Right cardiac atrium (tissue), 5 donors: ENCODE results near the gene AK2. TPM values are rescaled to one million over a fixed set of nuclear protein-coding genes. Genes with fewer than 3 reads are reported as not detected.
"Not testable (repeated sequence)": the region's sequence is repeated elsewhere in the genome, so short reads cannot be mapped to it uniquely, and the experiment has no call there.

Experiments used
- ATAC-seq, 2 donors: fragments of 200-7000 bp; cut with Tn5 transposase; one replicate each; pipeline versions ENCODE4 v1.8.0 to v1.9.1; 2020; ENCODE audit warnings: moderate library complexity in 2 of 2, mild to moderate bottlenecking in 1 of 2
- DNase-seq, 3 donors: peaks; one replicate each; pipeline ENCODE4 v3.0.0-alpha.2; 2020
- H3K27ac ChIP-seq: one replicate; pipeline ENCODE4 v1.5.1; 2013; ENCODE audit warnings: mild to moderate bottlenecking, low read length, control low read depth, moderate library complexity
- H3K27me3 ChIP-seq: one replicate; pipeline ENCODE4 v1.6.1; 2013; ENCODE audit not compliant: control insufficient read depth, insufficient read depth
- H3K4me1 ChIP-seq: one replicate; pipeline ENCODE4 v1.6.1; 2013; ENCODE audit warnings: low read length; ENCODE audit not compliant: control insufficient read depth, insufficient read depth
- H3K4me3 ChIP-seq: one replicate; pipeline ENCODE4 v1.5.1; 2013; ENCODE audit warnings: low read length, control low read depth
- H3K9me3 ChIP-seq: one replicate; pipeline ENCODE4 v1.6.1; 2013; ENCODE audit warnings: low read length; ENCODE audit not compliant: control insufficient read depth
- WGBS: extraction: QIAGEN DNeasy Blood & Tissue Kit; methylation state at CpG from one replicate; pipeline ENCODE4 v1.1.7; 2013; 5-methylcytosine and 5-hydroxymethylcytosine counted together
- intact Hi-C, 4 donors: fragments of 100-400 bp; cut with DNase I; formaldehyde crosslinking; loops; one replicate each; pipeline versions ENCODE4 v1.11.0 to v1.14.0; 2022 to 2023
- polyA plus RNA-seq: library from polyadenylated mRNA; stranded (reverse); fragments of 200-250 nt; gene quantifications from one replicate; pipeline ENCODE4 v1.2.3, GENCODE V29; 2013
- total RNA-seq, 4 donors: library from RNA; stranded (reverse); fragmentation: NEBNext Ultra II Directional; extraction: Animal tissue kit (Norgen Biotek cat#: 25700); gene quantifications; one replicate each; pipeline ENCODE4 v1.2.1, GENCODE V29; 2021
- donor health status: healthy with polysubstance abuse.
- donor health status: DM: no; HTN: yes; CAD: no.
- donor health status: DM: no; HTN: no; CAD: no.
- donor health status: DM: no; HTN: yes; CAD: no; lungs with severe emphysema.
- donor health status: DM: yes; HTN: yes; CAD: no.

Gene AK2
- total and polyA plus RNA-seq, 5 donors: 114 to 149 (median 137) TPM

DNA sequence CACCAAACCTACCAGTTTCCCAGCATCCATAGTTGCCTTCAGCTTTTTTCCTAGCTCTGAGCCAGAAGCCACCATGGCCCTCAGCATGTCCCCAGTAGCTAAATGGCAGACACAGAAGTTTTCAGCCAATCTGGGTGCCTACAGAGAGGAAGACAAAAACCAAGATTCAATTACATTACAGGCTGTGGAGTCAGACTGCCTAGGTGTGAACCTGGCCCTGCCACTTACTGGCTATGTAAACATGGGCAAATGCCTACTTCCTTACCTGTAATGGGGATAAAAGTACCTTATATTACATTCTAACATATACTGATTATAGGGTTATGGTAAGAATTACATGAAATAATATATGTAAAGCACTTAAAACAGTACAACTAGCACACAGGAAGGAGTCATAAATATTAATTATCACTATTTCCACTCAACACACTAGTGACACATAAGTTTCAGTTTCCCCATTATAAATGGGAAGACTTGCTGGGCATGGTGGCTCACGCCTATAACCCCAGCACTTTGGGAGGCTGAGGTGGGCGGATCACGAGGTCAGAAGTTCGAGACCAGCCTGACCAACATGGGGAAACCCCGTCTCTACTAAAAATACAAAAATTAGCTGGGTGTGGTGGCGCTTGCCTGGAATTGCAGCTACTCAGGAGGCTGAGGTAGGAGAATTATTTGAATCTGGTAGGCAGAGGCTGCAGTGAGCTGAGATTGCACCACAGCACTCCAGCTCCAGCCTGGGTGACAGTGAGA lies 12.1 kb downstream of the AK2 start:
- intact Hi-C loops, H3K27ac ChIP-seq, H3K27me3 ChIP-seq, H3K4me3 ChIP-seq, H3K9me3 ChIP-seq, H3K4me1 ChIP-seq, ATAC-seq, DNase-seq: not testable (repeated sequence)
- 92% methylated on average over 6 of the region's 6 CpGs for WGBS

- peaks cover 2% of the 10 kb centered on the region for H3K4me1 ChIP-seq
- no peaks in the 10 kb centered on the region for H3K27me3 ChIP-seq
- no peak overlapping the region for H3K27ac ChIP-seq
- ATAC-seq (no peak), DNase-seq (no peak)
- intact Hi-C loops: no loop called here
- no peaks in the 10 kb centered on the region for H3K9me3 ChIP-seq
- no peak overlapping the region for H3K4me3 ChIP-seq
Measured at GRCh38 chr1:33022650-33023200, 14.0 kb downstream of the AK2 start.

- ATAC-seq (no peak), DNase-seq (no peak)
- Histone ChIP-seq H3K4me1 (peaks cover 2% of the 10 kb centered on the region), H3K27ac (no peak overlapping the region), H3K9me3 (no peaks in the 10 kb centered on the region), H3K27me3 (no peaks in the 10 kb centered on the region), H3K4me3 (no peak overlapping the region)
- 70% methylated on average over 4 of the region's 4 CpGs for WGBS
- intact Hi-C loops: no loop called here
Measured at GRCh38 chr1:33021567-33022431, 14.9 kb downstream of the AK2 start.

DNA sequence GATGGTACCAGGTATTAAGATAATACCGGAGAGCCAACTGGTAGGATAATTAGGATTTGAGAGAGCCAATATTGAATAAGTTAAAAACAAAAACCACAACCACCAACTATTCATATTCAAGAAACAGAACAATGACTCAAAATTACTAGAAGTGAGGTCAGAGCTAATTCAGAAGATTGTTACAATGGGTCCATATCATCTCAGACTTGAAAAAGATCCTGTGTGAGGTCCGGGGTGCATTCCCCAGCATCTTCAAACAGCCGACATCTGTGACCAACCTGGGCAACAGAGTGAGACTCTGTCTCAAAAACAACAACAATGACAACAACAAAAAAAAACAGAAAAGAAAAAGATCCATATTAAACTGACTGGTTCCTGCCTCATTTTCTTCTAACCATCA lies 18.6 kb downstream of the AK2 start:
- Histone ChIP-seq H3K4me1 (peaks cover 2% of the 10 kb centered on the region), H3K9me3 (no peaks in the 10 kb centered on the region), H3K27ac (no peak overlapping the region), H3K4me3 (no peak overlapping the region), H3K27me3 (no peaks in the 10 kb centered on the region)
- intact Hi-C loops: no loop called here
- DNase-seq (no peak), ATAC-seq (no peak)
- WGBS: 91% methylated on average over 3 of the region's 3 CpGs

DNA sequence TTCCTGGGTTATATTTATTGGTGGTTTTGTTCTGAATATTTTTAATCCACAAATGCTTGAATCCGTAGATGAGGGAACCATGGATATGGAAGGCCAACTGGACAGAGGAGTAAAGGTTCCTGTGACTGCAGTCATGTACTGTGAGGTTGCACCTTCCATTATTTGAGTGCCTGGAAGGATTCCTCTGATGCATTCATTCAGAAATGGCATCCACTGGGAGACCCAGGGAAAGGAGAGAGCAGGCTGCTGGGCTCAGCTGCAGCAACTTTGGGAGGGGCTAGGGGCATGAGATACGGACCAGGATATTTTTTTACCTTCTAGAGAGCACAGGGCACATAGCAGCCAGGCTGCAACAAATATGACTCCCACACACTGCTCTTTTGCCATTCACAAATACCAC lies 19.5 kb downstream of the AK2 start:
- 91% methylated on average over 2 of the region's 2 CpGs for WGBS
- intact Hi-C loops: no loop called here

GRCh38 chr1:33015216-33015615 lies 21.5 kb downstream of the AK2 start:
- Histone ChIP-seq H3K27me3 (no peaks in the 10 kb centered on the region), H3K27ac (no peak overlapping the region), H3K9me3 (no peaks in the 10 kb centered on the region), H3K4me1 (peaks cover 4% of the 10 kb centered on the region), H3K4me3 (no peak overlapping the region)
- intact Hi-C loops: no loop called here
- peak in 1 of 2 donors; percentile 49 for ATAC-seq
- DNase-seq: peak in 1 of 3 donors; percentile 61
- WGBS: 71% methylated on average over 2 of the region's 2 CpGs

More for the DNA sequence above, 19.5 kb downstream of the AK2 start:
- H3K27ac ChIP-seq: no peak overlapping the region
- ATAC-seq: no peak
- no peak overlapping the region for H3K4me3 ChIP-seq
- no peaks in the 10 kb centered on the region for H3K9me3 ChIP-seq
- DNase-seq: no peak
- peaks cover 2% of the 10 kb centered on the region for H3K4me1 ChIP-seq
- no peaks in the 10 kb centered on the region for H3K27me3 ChIP-seq

DNA sequence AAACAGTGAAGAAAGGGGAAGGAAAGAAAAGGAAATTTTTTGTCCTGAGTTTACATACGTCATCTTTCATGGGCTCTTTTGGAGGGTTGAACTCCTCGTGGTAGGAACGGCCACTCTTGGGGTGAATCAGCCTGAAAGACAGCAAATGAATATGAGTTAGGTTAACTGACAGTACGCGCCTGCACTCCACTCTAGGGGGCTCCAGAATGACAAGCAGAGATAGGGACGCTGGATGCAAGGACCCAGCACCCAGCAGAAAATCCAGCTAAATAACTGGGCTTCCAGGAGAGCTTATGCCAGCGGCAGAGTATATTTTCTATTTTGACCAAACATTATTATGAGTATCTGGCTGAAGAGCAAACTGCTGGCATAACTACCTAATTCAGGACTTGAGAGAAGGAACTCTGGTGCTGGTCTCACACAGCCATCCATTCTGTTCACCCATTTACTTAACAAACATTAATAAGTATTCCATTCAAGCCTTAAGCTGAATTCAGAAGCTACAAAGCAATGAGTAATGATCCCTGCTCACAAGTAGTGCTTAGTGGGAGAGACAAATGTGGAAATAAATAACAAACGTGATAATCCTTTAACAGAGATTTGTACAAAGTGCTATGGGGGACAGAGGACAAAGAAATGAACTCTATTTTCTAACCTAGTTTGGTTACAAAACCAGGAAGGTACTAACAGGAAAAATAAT lies 22.1 kb downstream of the AK2 start:
- Histone ChIP-seq H3K27ac (no peak overlapping the region), H3K27me3 (no peaks in the 10 kb centered on the region), H3K4me1 (peaks cover 5% of the 10 kb centered on the region), H3K4me3 (no peak overlapping the region), H3K9me3 (no peaks in the 10 kb centered on the region)
- ATAC-seq: no peak
- intact Hi-C loops: no loop called here
- no peak for DNase-seq
- WGBS: 85% methylated on average over 8 of the region's 8 CpGs

DNA sequence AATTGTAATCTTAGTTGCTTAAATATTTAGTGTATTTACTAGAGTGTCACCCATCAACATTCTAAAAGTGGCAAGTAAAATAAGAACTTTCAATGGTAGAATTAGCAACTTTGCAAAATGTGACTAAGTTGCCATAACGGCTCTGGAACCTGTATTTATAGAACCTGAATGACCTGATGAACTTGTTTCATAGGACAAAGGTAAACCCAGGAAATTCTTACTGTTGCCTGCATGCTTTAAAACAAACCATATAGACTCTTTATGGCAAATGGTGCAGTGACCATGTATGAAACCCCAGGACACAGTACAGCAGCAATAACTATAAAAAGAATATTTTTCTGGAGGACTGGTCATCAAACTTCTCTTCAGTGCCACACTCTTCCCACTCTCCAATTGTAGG lies 22.9 kb downstream of the AK2 start:
- H3K9me3 ChIP-seq: no peaks in the 10 kb centered on the region
- peaks cover 9% of the 10 kb centered on the region for H3K4me1 ChIP-seq
- H3K27ac ChIP-seq: no peak overlapping the region
- intact Hi-C loops: no loop called here
- no peak overlapping the region for H3K4me3 ChIP-seq
- ATAC-seq (no peak), DNase-seq (no peak)
- 69% methylated on average over 1 of the region's 1 CpG for WGBS
- no peaks in the 10 kb centered on the region for H3K27me3 ChIP-seq

- peaks cover 17% of the 10 kb centered on the region for H3K4me1 ChIP-seq
- H3K27me3 ChIP-seq: no peaks in the 10 kb centered on the region
- H3K9me3 ChIP-seq: no peaks in the 10 kb centered on the region
- 58% methylated on average over 3 of the region's 3 CpGs for WGBS
- intact Hi-C loops: no loop called here
- H3K4me3 ChIP-seq: no peak overlapping the region
- no peak for ATAC-seq
- DNase-seq: no peak
- H3K27ac ChIP-seq: peak overlapping the region; percentile 42
Measured at GRCh38 chr1:33012165-33012564, 24.5 kb downstream of the AK2 start.

GRCh38 chr1:33010932-33011731 lies 25.6 kb downstream of the AK2 start:
- Histone ChIP-seq H3K4me3 (no peak overlapping the region), H3K9me3 (no peaks in the 10 kb centered on the region), H3K27ac (peak overlapping the region; percentile 91), H3K4me1 (peaks cover 22% of the 10 kb centered on the region), H3K27me3 (no peaks in the 10 kb centered on the region)
- intact Hi-C loops: no loop called here
- ATAC-seq (peak; percentile 83 to 85), DNase-seq (peak; percentile 39 to 70 (median 54))
- 25% methylated on average over 5 of the region's 5 CpGs for WGBS
